GM21367 (cell line): ENCODE data around the gene KCNK4.

ENCODE experiments used
- ATAC-seq: cut with Tn5 transposase; IDR thresholded peaks from one replicate; pipeline ENCODE4 v1.9.1; 2021; ENCODE audit not compliant: unreplicated experiment

Gene KCNK4

GRCh38 chr11:64268025-64268892 lies 22.8 kb upstream of the KCNK4 start:
- no peak for ATAC-seq

GRCh38 chr11:64268893-64269539 lies 22.1 kb upstream of the KCNK4 start:
- ATAC-seq, result peak; percentile 14

- ATAC-seq, result peak; percentile 43
Measured at GRCh38 chr11:64269540-64270220, 21.4 kb upstream of the KCNK4 start.

GRCh38 chr11:64275031-64275800 lies 15.9 kb upstream of the KCNK4 start:
- no peak for ATAC-seq

GRCh38 chr11:64275841-64276240 lies 15.3 kb upstream of the KCNK4 start:
- no peak for ATAC-seq

- ATAC-seq, result no peak
Measured at GRCh38 chr11:64276653-64277431, 14.3 kb upstream of the KCNK4 start.

GRCh38 chr11:64278576-64279190 lies 12.4 kb upstream of the KCNK4 start:
- ATAC-seq, result no peak

GRCh38 chr11:64281957-64282770 lies 8.9 kb upstream of the KCNK4 start:
- ATAC-seq, result no peak

- ATAC-seq, result no peak
Measured at GRCh38 chr11:64283092-64283491, 8.0 kb upstream of the KCNK4 start.

- peak; percentile 40 for ATAC-seq
Measured at GRCh38 chr11:64284048-64284961, 6.8 kb upstream of the KCNK4 start, which contains the start of gene BAD. BAD (minus strand) TSS chr11:64284665; CDS start chr11:64284368, 297 bp downstream.

- peak; percentile 49 for ATAC-seq
Measured at GRCh38 chr11:64284962-64285884, 5.9 kb upstream of the KCNK4 start, which contains the start of gene GPR137. GPR137 (plus strand) TSS chr11:64285848; CDS start chr11:64286525, 677 bp downstream.

- no peak for ATAC-seq
Measured at GRCh38 chr11:64285885-64286800, 5.0 kb upstream of the KCNK4 start.

GRCh38 chr11:64286801-64287159 lies 4.3 kb upstream of the KCNK4 start:
- ATAC-seq, result no peak

GRCh38 chr11:64287676-64288352 lies 3.3 kb upstream of the KCNK4 start:
- ATAC-seq, result no peak

GRCh38 chr11:64288353-64288750 lies 2.8 kb upstream of the KCNK4 start:
- no peak for ATAC-seq
